HG02885 (cell line): ENCODE results near the gene CARS1.

Source experiments
- ATAC-seq: cut with Tn5 transposase; IDR thresholded peaks from one replicate; pipeline ENCODE4 v1.9.1; 2021; ENCODE audit warnings: mild to moderate bottlenecking; ENCODE audit not compliant: unreplicated experiment, poor library complexity

Gene CARS1

DNA sequence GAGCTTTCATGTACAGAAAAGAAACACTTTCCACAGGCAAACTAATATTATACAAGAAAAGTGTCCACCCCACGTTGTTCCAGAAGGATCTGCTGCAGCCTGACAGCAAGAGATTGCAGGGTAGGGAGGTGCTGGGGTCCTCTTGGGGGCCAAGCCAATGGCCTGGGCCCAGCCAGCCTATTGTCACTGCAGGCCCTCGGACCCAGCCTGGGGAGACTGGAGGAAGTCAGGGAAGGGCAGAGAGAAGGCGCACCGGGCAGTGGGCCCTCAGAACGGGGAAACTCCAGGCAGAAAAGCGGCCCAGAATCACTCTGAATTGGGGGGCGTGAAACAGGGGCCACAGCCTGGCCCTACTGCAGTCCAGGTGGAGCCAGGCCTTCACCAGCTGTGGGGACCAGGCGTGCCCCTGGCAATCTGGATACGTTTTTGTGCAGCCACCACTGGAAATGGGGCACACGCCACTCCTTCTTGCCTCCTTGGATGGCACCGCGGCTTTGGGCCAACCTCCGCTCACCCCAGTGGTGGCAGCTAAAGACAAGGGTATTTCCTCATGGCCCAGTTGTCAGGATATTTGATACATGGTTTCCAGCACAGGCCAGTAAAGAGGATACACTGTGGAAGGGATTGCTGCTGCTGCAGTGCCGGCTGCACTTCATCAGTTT is 61.2 kb downstream of the CARS1 start:
- no peak for ATAC-seq

- ATAC-seq: no peak
Observed at GRCh38 chr11:2995031-2995561, 62.1 kb downstream of the CARS1 start.

GRCh38 chr11:2994336-2994730 is 62.9 kb downstream of the CARS1 start:
- ATAC-seq: no peak

DNA sequence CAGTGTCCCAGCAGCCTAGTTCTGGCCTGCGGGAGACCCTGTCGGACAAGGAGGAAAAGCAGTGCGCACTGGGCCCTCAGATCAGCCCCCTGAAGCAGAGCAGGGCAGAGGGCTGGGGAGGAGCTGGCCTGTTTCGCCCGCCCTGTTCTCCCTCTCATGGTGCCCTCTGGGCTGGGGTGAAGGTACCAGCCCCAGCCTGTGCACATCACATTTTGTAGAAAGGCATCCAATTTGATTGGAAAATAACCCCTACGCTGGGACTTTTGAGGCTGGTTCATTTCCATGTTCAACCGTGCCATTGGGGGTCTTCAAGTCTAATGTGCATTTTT is 64.3 kb downstream of the CARS1 start:
- no peak for ATAC-seq

DNA sequence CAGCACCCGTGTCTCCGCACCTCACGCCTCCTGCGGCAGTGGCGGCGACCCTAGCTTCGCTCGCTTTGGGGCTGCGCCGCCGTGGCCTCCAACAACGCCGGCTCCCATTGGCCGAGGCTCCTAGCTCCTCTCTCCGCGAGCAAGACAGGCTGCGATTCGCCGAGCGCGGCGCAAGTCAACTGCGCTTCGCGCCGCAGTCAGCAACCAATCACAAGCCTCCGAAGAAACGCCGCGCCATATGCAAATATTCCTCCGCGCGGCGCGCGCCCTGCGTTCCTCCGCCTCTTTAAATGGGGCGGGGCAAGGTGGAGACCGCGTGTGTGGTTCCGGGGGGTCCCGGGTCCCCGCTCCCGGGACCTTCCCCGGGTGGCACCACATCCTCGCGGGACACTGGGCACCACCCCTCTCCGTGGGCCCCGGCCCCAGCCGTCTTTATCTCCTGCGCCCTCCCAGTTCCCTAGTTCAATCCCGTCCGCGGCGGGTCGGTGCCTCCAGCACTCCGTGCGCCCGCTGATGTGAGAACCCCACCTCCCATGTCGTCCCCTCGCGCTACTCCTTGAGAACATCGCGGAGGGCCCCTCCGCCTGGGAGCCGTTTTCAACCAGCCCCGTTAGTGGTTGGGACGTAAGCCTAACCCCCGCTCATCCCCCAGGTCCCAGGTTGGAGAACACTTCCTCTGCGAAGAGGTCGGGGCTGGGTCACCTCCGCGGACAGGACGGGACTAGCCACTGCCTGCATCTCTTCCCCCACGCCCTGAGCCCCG is 64.8 kb downstream of the CARS1 start, which contains the start of gene NAP1L4:
Gene NAP1L4 (minus strand): TSS at position 96 of the 763 bp plus-strand sequence. CDS start 13,109 bp downstream, outside the sequence.
- peak; percentile 86 for ATAC-seq

- peak; percentile 45 for ATAC-seq
Observed at GRCh38 chr11:2991452-2992233, 65.6 kb downstream of the CARS1 start.

- ATAC-seq: no peak
Observed at GRCh38 chr11:2990617-2991451, 66.4 kb downstream of the CARS1 start.

GRCh38 chr11:2989551-2989950 is 67.7 kb downstream of the CARS1 start:
- ATAC-seq: no peak

DNA sequence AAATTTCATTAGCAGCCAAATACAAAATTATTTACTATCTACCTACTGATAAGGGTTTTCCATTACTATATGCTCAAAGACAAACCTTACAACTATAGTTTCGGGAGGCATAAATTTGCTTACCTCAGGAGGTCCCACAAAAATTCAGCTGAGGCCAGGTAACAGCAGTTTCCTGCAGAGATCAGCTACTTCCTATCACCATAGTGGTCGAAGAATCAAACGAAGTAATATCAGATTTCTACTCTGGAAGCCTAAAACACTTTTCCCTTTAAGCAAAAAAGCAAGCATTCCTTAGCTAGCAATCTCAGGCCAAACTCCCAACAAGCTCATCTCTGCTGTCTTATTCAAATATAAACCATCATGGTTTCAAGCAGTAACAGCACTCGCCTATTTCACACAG is 68.2 kb downstream of the CARS1 start:
- ATAC-seq: no peak

DNA sequence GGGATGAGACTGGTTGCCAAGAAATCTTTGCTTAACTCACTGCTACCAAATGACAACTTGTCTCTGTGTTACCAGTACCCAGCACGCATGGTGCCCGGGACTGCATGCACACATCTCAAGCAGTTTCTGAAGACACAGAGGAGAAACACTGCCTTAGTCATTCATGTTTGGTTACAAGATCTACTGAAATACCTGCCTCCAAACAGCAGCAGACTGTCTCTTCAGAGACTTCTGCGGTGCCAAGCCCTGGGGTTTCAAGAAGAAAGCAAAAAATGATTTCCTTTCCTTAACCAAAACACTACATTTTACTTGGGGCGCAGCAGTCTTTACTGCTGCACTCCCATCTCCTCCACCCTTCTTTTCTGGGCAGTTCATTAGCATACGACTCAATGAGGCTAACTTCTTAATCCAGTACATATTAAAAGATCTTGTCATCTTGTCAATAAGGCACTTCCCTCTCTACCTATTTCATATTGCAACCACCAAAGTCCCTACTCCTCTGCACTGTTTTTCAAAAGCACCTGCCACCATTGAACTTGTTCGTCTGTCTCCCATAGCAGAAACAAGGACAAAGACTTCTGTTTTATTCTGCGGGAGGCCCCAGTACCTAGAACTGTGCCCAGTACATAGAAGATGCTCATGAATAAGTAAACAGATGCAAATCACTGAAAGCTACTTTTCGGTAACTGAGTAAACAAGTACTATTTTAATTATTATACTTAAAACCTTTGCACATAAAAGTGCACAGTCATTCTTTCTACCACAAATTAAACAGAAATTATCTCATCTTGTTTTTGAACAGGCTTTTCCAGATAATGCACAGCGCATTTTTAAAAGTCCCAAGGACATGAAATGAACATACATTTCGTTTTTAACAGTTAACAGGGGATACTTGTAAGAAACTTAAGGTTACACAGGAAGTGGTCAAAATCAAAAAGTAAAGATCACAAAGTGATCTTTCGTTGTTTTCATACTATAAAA is 69.1 kb downstream of the CARS1 start:
- ATAC-seq: no peak

DNA sequence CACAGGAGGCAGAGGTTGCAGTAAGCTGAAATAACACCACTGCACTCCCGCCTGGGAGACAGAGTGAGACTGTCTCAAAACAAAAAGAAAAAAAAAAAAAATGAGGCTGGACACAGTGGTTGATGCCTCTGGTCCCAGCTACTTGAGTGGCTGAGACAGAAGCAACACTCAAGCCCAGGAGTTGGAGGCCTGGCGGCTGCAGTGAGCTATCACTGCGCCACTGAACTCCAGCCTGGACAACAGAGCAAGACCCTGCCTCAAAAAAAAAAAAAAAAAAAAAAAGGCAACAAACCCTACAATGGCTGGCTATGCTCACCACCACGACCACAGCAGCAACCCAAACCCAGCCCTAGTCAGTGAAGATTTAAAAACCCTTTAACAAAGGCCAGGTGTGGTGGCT is 73.3 kb downstream of the CARS1 start:
- ATAC-seq: no peak

- no peak for ATAC-seq
Observed at GRCh38 chr11:2982214-2982613, 75.0 kb downstream of the CARS1 start.

GRCh38 chr11:2981130-2981529 is 76.1 kb downstream of the CARS1 start:
- no peak for ATAC-seq

GRCh38 chr11:2980168-2980840 is 76.9 kb downstream of the CARS1 start:
- no peak for ATAC-seq

- no peak for ATAC-seq
Observed at GRCh38 chr11:2977113-2977512, 80.1 kb downstream of the CARS1 start.

- no peak for ATAC-seq
Observed at GRCh38 chr11:2976294-2977063, 80.7 kb downstream of the CARS1 start.

- no peak for ATAC-seq
Observed at GRCh38 chr11:2975594-2975993, 81.6 kb downstream of the CARS1 start.

GRCh38 chr11:2974272-2974671 is 83.0 kb downstream of the CARS1 start:
- ATAC-seq: no peak
